ENCODE results near the gene MYO10.

MYO10 gene

DNA sequence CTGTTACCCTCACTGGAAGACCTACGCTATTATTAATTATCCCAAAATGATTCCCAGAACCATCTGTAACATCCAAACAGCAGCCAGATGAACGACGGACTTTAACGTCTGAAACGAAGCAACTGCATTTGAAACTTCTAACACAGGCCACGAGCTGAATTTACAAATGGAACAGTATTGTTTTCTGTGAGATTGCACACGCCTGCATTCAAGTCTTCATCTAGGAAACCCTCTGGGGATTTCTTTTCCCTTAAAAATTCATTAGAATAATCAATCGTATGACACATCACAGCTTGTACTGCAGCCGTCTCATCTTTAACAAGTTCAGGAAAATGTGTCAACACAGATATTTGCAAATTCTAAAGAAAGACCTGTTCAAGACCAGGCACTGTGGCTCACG lies 80.2 kb downstream of the MYO10 start:
- TF ChIP-seq ZNF560 (tag by site-specific recombination; IDR thresholded peaks at IDR 0.05; ENCODE audit: borderline replicate concordance), result no peak
- no peak for TF ChIP-seq ZNF354C (tag by site-specific recombination; IDR thresholded peaks at IDR 0.05; ENCODE audit: borderline replicate concordance, low read depth)
- no peak for TF ChIP-seq ZNF394 (tag by site-specific recombination; IDR thresholded peaks at IDR 0.05; ENCODE audit: borderline replicate concordance)
- no peak for TF ChIP-seq TCF7L2 (IDR thresholded peaks at IDR 0.05; ENCODE audit: borderline replicate concordance, low read depth, low read length)
- TF ChIP-seq ZNF600 (tag by site-specific recombination; IDR thresholded peaks at IDR 0.05), result no peak
- no peak for TF ChIP-seq ZNF274 (IDR thresholded peaks at IDR 0.05; ENCODE audit: low read length)
- TF ChIP-seq ZNF274 (tag by site-specific recombination; IDR thresholded peaks at IDR 0.05; ENCODE audit: borderline replicate concordance), result no peak
- TF ChIP-seq, protein P1, sequence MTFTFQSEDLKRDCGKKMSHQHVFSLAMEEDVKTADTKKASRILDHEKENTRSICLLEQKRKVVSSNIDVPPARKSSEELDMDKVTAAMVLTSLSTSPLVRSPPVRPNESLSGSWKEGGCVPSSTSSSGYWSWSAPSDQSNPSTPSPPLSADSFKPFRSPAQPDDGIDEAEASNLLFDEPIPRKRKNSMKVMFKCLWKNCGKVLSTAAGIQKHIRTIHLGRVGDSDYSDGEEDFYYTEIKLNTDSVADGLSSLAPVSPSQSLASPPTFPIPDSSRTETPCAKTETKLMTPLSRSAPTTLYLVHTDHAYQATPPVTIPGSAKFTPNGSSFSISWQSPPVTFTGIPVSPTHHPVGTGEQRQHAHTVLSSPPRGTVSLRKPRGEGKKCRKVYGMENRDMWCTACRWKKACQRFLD (tag by site-specific recombination; IDR thresholded peaks at IDR 0.05), result no peak
- ChIA-PET POLR2A (interaction anchor here (1.2 kb wide), 1 partner anchor 80 kb away, joined by 3 read pairs; the partner anchor contains the start of gene MYO10), CTCF (interaction anchor here (0.8 to 0.9 kb wide), 2 partner anchors 10 to 78 kb away, joined by 3 read pairs; no protein-coding TSS in a partner anchor)
- Histone ChIP-seq H3K36me3 (ENCODE audit: control insufficient read depth in 2 of 2, insufficient read depth in 1 of 2, low read length in 2 of 2) (no peaks in the 10 kb centered on the region; a peak in 1 of 3 replicates), H3K9me3 (ENCODE audit: control insufficient read depth, insufficient read depth, low read depth, low read length) (no peaks in the 10 kb centered on the region), H3K27ac (ENCODE audit: extremely low read depth, low read depth, low read length) (no peak overlapping the region), H3K4me1 (ENCODE audit: control insufficient read depth, insufficient read depth, low read length) (0 out of 2 replicates have a peak, but pooled peaks cover 2% of the 10 kb centered on the region), H3K4me3 (ENCODE audit: low read depth, low read length) (no peak overlapping the region)

DNA sequence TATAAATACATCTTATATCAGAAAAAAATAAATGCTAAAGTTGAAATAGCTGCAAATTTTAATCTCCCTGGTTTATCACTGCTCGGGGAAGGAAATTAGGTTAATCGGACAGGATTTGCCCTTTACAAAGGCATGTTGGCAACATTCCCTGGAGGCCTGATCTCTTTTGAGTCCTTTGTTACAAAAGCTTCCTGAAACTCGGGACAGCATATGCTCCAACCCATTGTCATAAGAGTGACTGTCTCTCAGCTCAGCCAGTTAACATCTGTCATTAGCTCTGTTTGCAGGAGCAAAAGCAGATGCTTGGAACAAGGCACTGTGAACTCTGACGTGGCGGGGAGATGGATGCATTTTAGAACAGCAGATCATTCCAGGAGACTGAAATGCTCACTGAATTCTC lies 80.6 kb downstream of the MYO10 start:
- Histone ChIP-seq H3K4me1 (ENCODE audit: control insufficient read depth, insufficient read depth, low read length) (0 out of 2 replicates have a peak, but pooled peaks cover 2% of the 10 kb centered on the region), H3K9me3 (ENCODE audit: control insufficient read depth, insufficient read depth, low read depth, low read length) (no peaks in the 10 kb centered on the region), H3K36me3 (ENCODE audit: control insufficient read depth in 2 of 2, insufficient read depth in 1 of 2, low read length in 2 of 2) (no peaks in the 10 kb centered on the region; a peak in 1 of 3 replicates), H3K4me3 (ENCODE audit: low read depth, low read length) (no peak overlapping the region), H3K27ac (ENCODE audit: extremely low read depth, low read depth, low read length) (no peak overlapping the region)
- CTCF ChIA-PET, result interaction anchor here (0.6 to 0.9 kb wide), 4 partner anchors 9 to 165 kb away, joined by 3 to 5 read pairs (median 3); no protein-coding TSS in a partner anchor
- TF ChIP-seq ZNF341 (tag by site-specific recombination; IDR thresholded peaks at IDR 0.05; ENCODE audit: low read depth) (peak; percentile 45), ZBTB1 (tag by site-specific recombination; IDR thresholded peaks at IDR 0.05) (no peak), ZNF658 (tag by site-specific recombination; IDR thresholded peaks at IDR 0.05) (no peak), ZNF792 (tag by site-specific recombination; IDR thresholded peaks at IDR 0.05) (no peak), KLF1 (tag by site-specific recombination; IDR thresholded peaks at IDR 0.05) (no peak)
- POLR2A ChIA-PET, result interaction anchor here (1.2 kb wide), 1 partner anchor 81 kb away, joined by 3 read pairs; the partner anchor contains the start of gene MYO10

DNA sequence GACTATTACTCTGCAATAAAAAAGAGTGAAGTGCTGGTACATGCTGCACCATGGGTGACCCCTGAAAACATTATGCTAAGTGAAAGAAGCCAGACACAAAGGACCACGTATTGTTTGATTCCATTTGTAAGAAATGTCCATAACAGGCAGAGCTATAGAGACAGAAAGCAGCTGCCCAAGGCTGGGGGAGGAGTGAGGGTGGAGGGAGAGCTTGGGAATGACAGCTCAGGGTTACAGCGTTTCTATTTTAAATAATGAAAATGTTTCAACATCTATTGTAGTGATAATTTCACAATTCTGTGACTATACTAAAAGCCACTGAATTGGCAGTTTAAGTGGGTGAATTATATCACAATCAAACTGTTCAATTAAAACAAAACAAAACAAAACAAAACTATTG lies 81.7 kb downstream of the MYO10 start:
- no peak overlapping the region for H3K4me3 ChIP-seq (ENCODE audit: low read depth, low read length)
- H3K4me1 ChIP-seq (ENCODE audit: control insufficient read depth, insufficient read depth, low read length), result 0 out of 2 replicates have a peak, but pooled peaks cover 2% of the 10 kb centered on the region
- H3K9me3 ChIP-seq (ENCODE audit: control insufficient read depth, insufficient read depth, low read depth, low read length), result no peaks in the 10 kb centered on the region
- H3K27ac ChIP-seq (ENCODE audit: extremely low read depth, low read depth, low read length), result no peak overlapping the region
- no peaks in the 10 kb centered on the region; a peak in 1 of 3 replicates for H3K36me3 ChIP-seq (ENCODE audit: control insufficient read depth in 2 of 2, insufficient read depth in 1 of 2, low read length in 2 of 2)
- POLR2A ChIA-PET, result no interaction called here
- TF ChIP-seq ZNF146 (tag by site-specific recombination; IDR thresholded peaks at IDR 0.05) (peak; percentile 25; the same call in 1 of the 2 replicates), ZNF138 (tag by site-specific recombination; IDR thresholded peaks at IDR 0.05; ENCODE audit: borderline replicate concordance) (no peak)
- TF ChIP-seq, protein P2, sequence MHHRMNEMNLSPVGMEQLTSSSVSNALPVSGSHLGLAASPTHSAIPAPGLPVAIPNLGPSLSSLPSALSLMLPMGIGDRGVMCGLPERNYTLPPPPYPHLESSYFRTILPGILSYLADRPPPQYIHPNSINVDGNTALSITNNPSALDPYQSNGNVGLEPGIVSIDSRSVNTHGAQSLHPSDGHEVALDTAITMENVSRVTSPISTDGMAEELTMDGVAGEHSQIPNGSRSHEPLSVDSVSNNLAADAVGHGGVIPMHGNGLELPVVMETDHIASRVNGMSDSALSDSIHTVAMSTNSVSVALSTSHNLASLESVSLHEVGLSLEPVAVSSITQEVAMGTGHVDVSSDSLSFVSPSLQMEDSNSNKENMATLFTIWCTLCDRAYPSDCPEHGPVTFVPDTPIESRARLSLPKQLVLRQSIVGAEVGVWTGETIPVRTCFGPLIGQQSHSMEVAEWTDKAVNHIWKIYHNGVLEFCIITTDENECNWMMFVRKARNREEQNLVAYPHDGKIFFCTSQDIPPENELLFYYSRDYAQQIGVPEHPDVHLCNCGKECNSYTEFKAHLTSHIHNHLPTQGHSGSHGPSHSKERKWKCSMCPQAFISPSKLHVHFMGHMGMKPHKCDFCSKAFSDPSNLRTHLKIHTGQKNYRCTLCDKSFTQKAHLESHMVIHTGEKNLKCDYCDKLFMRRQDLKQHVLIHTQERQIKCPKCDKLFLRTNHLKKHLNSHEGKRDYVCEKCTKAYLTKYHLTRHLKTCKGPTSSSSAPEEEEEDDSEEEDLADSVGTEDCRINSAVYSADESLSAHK (tag by site-specific recombination; IDR thresholded peaks at IDR 0.05), result no peak
- CTCF ChIA-PET, result interaction anchor here (0.7 kb wide), 1 partner anchor 9 kb away, joined by 3 read pairs; no protein-coding TSS in a partner anchor
